ENCODE measurements around the gene ADAM22. TPM values are rescaled to one million over a fixed set of nuclear protein-coding genes. Genes with fewer than 3 reads are reported as not detected.

The ADAM22 gene
- polyA plus RNA-seq, 2 of the 4 experiments (the other 2 are of a cell fraction): 0.53 to 0.59 TPM

- ChIA-PET POLR2A (no interaction called here), CTCF (no interaction called here)
- no peak for ATAC-seq
- TF ChIP-seq TP53 (CRISPR knock-in tag; IDR thresholded peaks at IDR 0.05): no peak
- TF ChIP-seq POLR2AphosphoS2 (conservative IDR thresholded peaks at IDR 0.05; ENCODE audit: low read length): no peak
- no peak for TF ChIP-seq SREBF2 (IDR thresholded peaks at IDR 0.05)
- no peak for TF ChIP-seq HDAC2 (IDR thresholded peaks at IDR 0.05)
- no peak for TF ChIP-seq NFE2L2 (conservative IDR thresholded peaks at IDR 0.05; ENCODE audit: low read length)
- TF ChIP-seq MYC (IDR thresholded peaks at IDR 0.05; ENCODE audit: borderline replicate concordance, low read length): no peak
- no peak for TF ChIP-seq RARB (CRISPR knock-in tag; IDR thresholded peaks at IDR 0.05)
- no peak for TF ChIP-seq TFCP2L1 (CRISPR knock-in tag; IDR thresholded peaks at IDR 0.05)
- TF ChIP-seq RFX5 (IDR thresholded peaks at IDR 0.05): no peak
- TF ChIP-seq RCOR1 (IDR thresholded peaks at IDR 0.05; ENCODE audit: low read depth, low read length): no peak
- no peak for TF ChIP-seq HEYL (CRISPR knock-in tag; IDR thresholded peaks at IDR 0.05)
- no peak for TF ChIP-seq NR3C1 (IDR thresholded peaks at IDR 0.05)
- no peak for TF ChIP-seq PBX3 (IDR thresholded peaks at IDR 0.05)
- no peak for TF ChIP-seq JUN (IDR thresholded peaks at IDR 0.05)
- no peak for TF ChIP-seq BHLHE40 (IDR thresholded peaks at IDR 0.05; ENCODE audit: low read depth, low read length)
- no peak overlapping the region for H3K4me3 ChIP-seq
- DNase-seq (ENCODE audit: low read depth in 1 of 2, low spot score in 1 of 2): no peak
- FAIRE-seq: no peak
- H3K4me2 ChIP-seq: no peak overlapping the region
- WGBS (ENCODE audit: missing lambda C conversion rate): 86% methylated on average over 3 of the region's 3 CpGs
- no peaks in the 10 kb centered on the region for H3K4me1 ChIP-seq
- H3K27ac ChIP-seq: no peak overlapping the region
- H3K9me3 ChIP-seq: no peaks in the 10 kb centered on the region
Measured at GRCh38 chr7:88200261-88200660, 266.2 kb downstream of the ADAM22 start.

- H3K4me1 ChIP-seq: no peaks in the 10 kb centered on the region
- H3K27ac ChIP-seq: no peak overlapping the region
- DNase-seq (ENCODE audit: low read depth in 1 of 2, low spot score in 1 of 2) (no peak), ATAC-seq (no peak), FAIRE-seq (no peak)
- H3K4me2 ChIP-seq: no peak overlapping the region
- TF ChIP-seq FOSB (CRISPR knock-in tag; IDR thresholded peaks at IDR 0.05) (no peak), RARB (CRISPR knock-in tag; IDR thresholded peaks at IDR 0.05) (no peak), MYC (IDR thresholded peaks at IDR 0.05; ENCODE audit: borderline replicate concordance, low read length) (no peak), TFCP2L1 (CRISPR knock-in tag; IDR thresholded peaks at IDR 0.05) (no peak), ZFP36 (IDR thresholded peaks at IDR 0.05; ENCODE audit: borderline replicate concordance, partially characterized antibody) (no peak), HDAC2 (IDR thresholded peaks at IDR 0.05) (no peak), ZSCAN20 (CRISPR knock-in tag; IDR thresholded peaks at IDR 0.05) (no peak)
- 93% methylated on average over 4 of the region's 4 CpGs for WGBS (ENCODE audit: missing lambda C conversion rate)
- CTCF ChIA-PET: no interaction called here
- POLR2A ChIA-PET: interaction anchor here (1.1 kb wide), 1 partner anchor 10 kb away, joined by 3 read pairs; no protein-coding TSS in a partner anchor
- no peaks in the 10 kb centered on the region for H3K9me3 ChIP-seq
- H3K4me3 ChIP-seq: no peak overlapping the region
Measured at GRCh38 chr7:88200789-88201188, 266.7 kb downstream of the ADAM22 start.

- Histone ChIP-seq H3K4me2 (no peak overlapping the region), H3K9me3 (no peaks in the 10 kb centered on the region), H3K4me1 (no peaks in the 10 kb centered on the region), H3K27ac (no peak overlapping the region), H3K4me3 (no peak overlapping the region)
- no peak for TF ChIP-seq ATOH8 (CRISPR knock-in tag; IDR thresholded peaks at IDR 0.05; ENCODE audit: low read depth)
- TF ChIP-seq EP300 (IDR thresholded peaks at IDR 0.05): no peak
- no peak for TF ChIP-seq JUN (IDR thresholded peaks at IDR 0.05)
- no peak for TF ChIP-seq ELK1 (IDR thresholded peaks at IDR 0.05; ENCODE audit: low read depth, low read length)
- no peak for TF ChIP-seq POLR2AphosphoS2 (conservative IDR thresholded peaks at IDR 0.05; ENCODE audit: low read length)
- TF ChIP-seq RARB (CRISPR knock-in tag; IDR thresholded peaks at IDR 0.05): no peak
- no peak for TF ChIP-seq FOSL2 (IDR thresholded peaks at IDR 0.05)
- TF ChIP-seq FOSL2 (CRISPR knock-in tag; IDR thresholded peaks at IDR 0.05): no peak
- no peak for TF ChIP-seq EHMT2 (IDR thresholded peaks at IDR 0.05; ENCODE audit: low read depth)
- no peak for TF ChIP-seq KDM5A (IDR thresholded peaks at IDR 0.05)
- TF ChIP-seq HOXB5 (CRISPR knock-in tag; IDR thresholded peaks at IDR 0.05): no peak
- TF ChIP-seq PHF8 (IDR thresholded peaks at IDR 0.05; ENCODE audit: borderline replicate concordance, low read depth): no peak
- TF ChIP-seq MYC (IDR thresholded peaks at IDR 0.05; ENCODE audit: borderline replicate concordance, low read length): no peak
- no peak for TF ChIP-seq HDAC2 (IDR thresholded peaks at IDR 0.05)
- TF ChIP-seq TFCP2L1 (CRISPR knock-in tag; IDR thresholded peaks at IDR 0.05): no peak
- no peak for TF ChIP-seq GATA3 (IDR thresholded peaks at IDR 0.05; ENCODE audit: borderline replicate concordance)
- DNase-seq (ENCODE audit: low read depth in 1 of 2, low spot score in 1 of 2) (no peak), FAIRE-seq (no peak), ATAC-seq (peak in 1 of 2 experiments; percentile 37; a peak in 2 of 6 replicates)
- ChIA-PET POLR2A (interaction anchor here (1.1 kb wide), 1 partner anchor 9 kb away, joined by 3 read pairs; no protein-coding TSS in a partner anchor), CTCF (no interaction called here)
Measured at GRCh38 chr7:88201305-88201704, 267.3 kb downstream of the ADAM22 start.

Measured in A549 (cell line).